ENCODE measurements around the gene SLC18A2.
"Not testable (repeated sequence)": the region's sequence is repeated elsewhere in the genome, so short reads cannot be mapped to it uniquely, and the experiment has no call there.

SLC18A2 gene

GRCh38 chr10:117222976-117223692 is 17.8 kb upstream of the SLC18A2 start:
- Histone ChIP-seq H3K4me3 (ENCODE audit: insufficient read length, low read depth) (no peak overlapping the region), H3K9ac (ENCODE audit: insufficient read length, low read depth) (no peak overlapping the region), H3K27me3 (ENCODE audit: insufficient read depth, insufficient read length) (no peaks in the 10 kb centered on the region), H3K9me3 (ENCODE audit: insufficient read depth, low read length) (peaks cover 4% of the 10 kb centered on the region; the same call in 1 of the 2 replicates), H3K36me3 (ENCODE audit: insufficient read depth, insufficient read length, low read length) (no peaks in the 10 kb centered on the region), H3K4me1 (ENCODE audit: insufficient read depth, insufficient read length) (peaks cover 6% of the 10 kb centered on the region)
- peak; percentile 24 for TF ChIP-seq YY1 (IDR thresholded peaks at IDR 0.05; ENCODE audit: insufficient read depth, insufficient read length)
- no peak for TF ChIP-seq ZNF274 (IDR thresholded peaks at IDR 0.05; ENCODE audit: low read depth, low read length)
- DNase-seq (ENCODE audit: low read depth, low spot score), result peak; percentile 64

DNA sequence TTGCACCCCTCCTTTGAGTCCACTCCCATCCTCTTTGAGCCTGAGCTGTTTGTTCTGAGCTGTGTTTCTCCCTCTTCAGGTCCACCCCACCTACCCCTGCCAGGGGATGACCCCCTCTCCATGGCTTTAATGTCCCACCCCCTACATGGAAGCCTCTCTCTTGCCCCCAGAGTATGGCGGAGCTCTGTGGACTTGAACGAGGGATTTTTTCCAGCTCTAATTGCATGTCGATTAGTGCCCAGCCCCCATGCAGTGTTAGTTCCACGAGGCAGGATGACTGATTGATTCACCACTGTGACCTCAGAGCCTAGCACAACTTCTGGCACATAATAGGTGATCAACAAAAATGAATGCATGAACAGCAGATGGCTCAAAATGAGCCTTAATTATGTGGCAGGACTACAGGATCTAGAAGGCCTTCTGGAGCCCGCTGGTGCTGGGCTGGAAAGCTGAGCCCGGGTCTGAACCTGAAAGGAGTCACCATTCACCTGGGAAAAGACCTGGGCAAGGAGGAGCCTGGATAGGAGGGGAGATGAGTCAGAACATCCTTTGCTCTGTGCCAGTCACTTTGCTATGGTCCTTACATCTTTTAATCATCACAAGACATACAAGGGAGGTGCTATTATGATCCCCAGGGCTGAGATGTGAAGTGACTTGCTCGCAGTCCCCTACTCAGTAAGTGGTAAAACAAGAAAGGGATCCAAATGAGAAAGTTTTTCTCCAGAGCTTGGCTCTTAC is 17.1 kb upstream of the SLC18A2 start:
- H3K27me3 ChIP-seq (ENCODE audit: insufficient read depth, insufficient read length), result no peaks in the 10 kb centered on the region
- peaks cover 6% of the 10 kb centered on the region for H3K4me1 ChIP-seq (ENCODE audit: insufficient read depth, insufficient read length)
- no peaks in the 10 kb centered on the region for H3K36me3 ChIP-seq (ENCODE audit: insufficient read depth, insufficient read length, low read length)
- no peak overlapping the region for H3K9ac ChIP-seq (ENCODE audit: insufficient read length, low read depth)
- TF ChIP-seq YY1 (IDR thresholded peaks at IDR 0.05; ENCODE audit: insufficient read depth, insufficient read length) (no peak), SUZ12 (IDR thresholded peaks at IDR 0.05; ENCODE audit: extremely low read depth, insufficient read depth, insufficient read length) (no peak), ZNF274 (IDR thresholded peaks at IDR 0.05; ENCODE audit: low read depth, low read length) (no peak)
- DNase-seq (ENCODE audit: low read depth, low spot score), result no peak
- H3K4me3 ChIP-seq (ENCODE audit: insufficient read length, low read depth), result no peak overlapping the region
- peaks cover 4% of the 10 kb centered on the region; the same call in 1 of the 2 replicates for H3K9me3 ChIP-seq (ENCODE audit: insufficient read depth, low read length)

DNA sequence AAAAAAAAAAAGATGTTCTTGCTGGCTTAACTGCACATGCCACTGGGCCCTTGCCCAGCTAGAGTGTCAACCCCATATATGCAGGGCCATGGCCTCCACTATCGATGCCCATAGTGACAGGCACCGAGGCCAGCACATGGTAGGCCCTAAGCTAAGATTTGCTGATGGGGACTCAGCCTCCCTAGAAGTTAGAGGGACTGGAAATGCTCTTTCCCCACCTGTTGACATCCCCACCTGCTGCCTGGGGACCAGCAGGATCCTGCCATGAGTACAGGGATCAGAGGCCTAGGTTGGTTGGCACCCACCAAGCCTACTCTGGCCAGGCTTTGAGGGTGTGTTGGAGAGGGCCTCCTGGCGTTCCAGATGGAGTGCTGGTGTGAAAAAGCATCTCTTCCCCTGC is 16.0 kb upstream of the SLC18A2 start:
- H3K27me3 ChIP-seq (ENCODE audit: insufficient read depth, insufficient read length), result no peaks in the 10 kb centered on the region
- peaks cover 6% of the 10 kb centered on the region for H3K4me1 ChIP-seq (ENCODE audit: insufficient read depth, insufficient read length)
- H3K36me3 ChIP-seq (ENCODE audit: insufficient read depth, insufficient read length, low read length), result no peaks in the 10 kb centered on the region
- no peak for DNase-seq (ENCODE audit: low read depth, low spot score)
- peaks cover 7% of the 10 kb centered on the region; the same call in 1 of the 2 replicates for H3K9me3 ChIP-seq (ENCODE audit: insufficient read depth, low read length)
- H3K9ac ChIP-seq (ENCODE audit: insufficient read length, low read depth), result no peak overlapping the region
- TF ChIP-seq SUZ12 (IDR thresholded peaks at IDR 0.05; ENCODE audit: extremely low read depth, insufficient read depth, insufficient read length), result no peak
- TF ChIP-seq ZNF274 (IDR thresholded peaks at IDR 0.05; ENCODE audit: low read depth, low read length), result no peak
- no peak for TF ChIP-seq YY1 (IDR thresholded peaks at IDR 0.05; ENCODE audit: insufficient read depth, insufficient read length)
- no peak overlapping the region for H3K4me3 ChIP-seq (ENCODE audit: insufficient read length, low read depth)

GRCh38 chr10:117226813-117227451 is 14.0 kb upstream of the SLC18A2 start:
- H3K36me3 ChIP-seq (ENCODE audit: insufficient read depth, insufficient read length, low read length), result no peaks in the 10 kb centered on the region
- H3K9me3 ChIP-seq (ENCODE audit: insufficient read depth, low read length), result peaks cover 12% of the 10 kb centered on the region; the same call in 1 of the 2 replicates
- peaks cover 6% of the 10 kb centered on the region for H3K4me1 ChIP-seq (ENCODE audit: insufficient read depth, insufficient read length)
- H3K9ac ChIP-seq (ENCODE audit: insufficient read length, low read depth), result no peak overlapping the region
- no peaks in the 10 kb centered on the region for H3K27me3 ChIP-seq (ENCODE audit: insufficient read depth, insufficient read length)
- TF ChIP-seq ZNF274 (IDR thresholded peaks at IDR 0.05; ENCODE audit: low read depth, low read length), result no peak
- TF ChIP-seq SUZ12 (IDR thresholded peaks at IDR 0.05; ENCODE audit: extremely low read depth, insufficient read depth, insufficient read length), result no peak
- no peak for TF ChIP-seq YY1 (IDR thresholded peaks at IDR 0.05; ENCODE audit: insufficient read depth, insufficient read length)
- H3K4me3 ChIP-seq (ENCODE audit: insufficient read length, low read depth), result no peak overlapping the region
- no peak for DNase-seq (ENCODE audit: low read depth, low spot score)

GRCh38 chr10:117228210-117228609 is 12.7 kb upstream of the SLC18A2 start:
- H3K27me3 ChIP-seq (ENCODE audit: insufficient read depth, insufficient read length), result no peaks in the 10 kb centered on the region
- no peak for TF ChIP-seq ZNF274 (IDR thresholded peaks at IDR 0.05; ENCODE audit: low read depth, low read length)
- TF ChIP-seq YY1 (IDR thresholded peaks at IDR 0.05; ENCODE audit: insufficient read depth, insufficient read length), result no peak
- no peak for TF ChIP-seq SUZ12 (IDR thresholded peaks at IDR 0.05; ENCODE audit: extremely low read depth, insufficient read depth, insufficient read length)
- peaks cover 12% of the 10 kb centered on the region; the same call in 1 of the 2 replicates for H3K9me3 ChIP-seq (ENCODE audit: insufficient read depth, low read length)
- no peak overlapping the region for H3K9ac ChIP-seq (ENCODE audit: insufficient read length, low read depth)
- H3K36me3 ChIP-seq (ENCODE audit: insufficient read depth, insufficient read length, low read length), result no peaks in the 10 kb centered on the region
- DNase-seq (ENCODE audit: low read depth, low spot score), result no peak
- H3K4me1 ChIP-seq (ENCODE audit: insufficient read depth, insufficient read length), result peaks cover 2% of the 10 kb centered on the region
- H3K4me3 ChIP-seq (ENCODE audit: insufficient read length, low read depth), result no peak overlapping the region

DNA sequence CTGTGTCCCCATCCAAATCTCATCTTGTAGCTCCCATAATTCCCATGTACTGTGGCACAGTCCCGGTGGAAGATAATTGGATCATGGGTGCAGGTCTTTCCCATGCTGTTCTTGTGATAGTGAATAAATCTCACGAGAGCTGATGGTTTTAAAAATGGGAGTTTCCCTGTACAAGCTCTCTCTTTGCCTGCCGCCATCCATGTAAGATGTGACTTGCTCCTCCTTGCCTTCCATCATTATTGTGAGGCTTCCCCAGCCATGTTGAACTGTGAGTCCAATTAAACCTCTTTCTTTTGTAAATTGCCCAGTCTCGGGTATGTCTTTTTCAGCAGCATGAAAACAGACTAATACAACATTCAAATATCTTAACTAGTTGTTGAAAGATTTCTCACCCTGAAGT is 10.8 kb upstream of the SLC18A2 start:
- not testable (repeated sequence) for H3K9ac ChIP-seq (ENCODE audit: insufficient read length, low read depth); H3K27me3 ChIP-seq (ENCODE audit: insufficient read depth, insufficient read length); DNase-seq (ENCODE audit: low read depth, low spot score); H3K4me1 ChIP-seq (ENCODE audit: insufficient read depth, insufficient read length); H3K4me3 ChIP-seq (ENCODE audit: insufficient read length, low read depth); H3K36me3 ChIP-seq (ENCODE audit: insufficient read depth, insufficient read length, low read length); H3K9me3 ChIP-seq (ENCODE audit: insufficient read depth, low read length)

- Histone ChIP-seq H3K4me1 (ENCODE audit: insufficient read depth, insufficient read length) (peaks cover 4% of the 10 kb centered on the region), H3K27me3 (ENCODE audit: insufficient read depth, insufficient read length) (peaks cover 30% of the 10 kb centered on the region), H3K36me3 (ENCODE audit: insufficient read depth, insufficient read length, low read length) (no peaks in the 10 kb centered on the region), H3K9ac (ENCODE audit: insufficient read length, low read depth) (no peak overlapping the region), H3K9me3 (ENCODE audit: insufficient read depth, low read length) (no peaks in the 10 kb centered on the region), H3K4me3 (ENCODE audit: insufficient read length, low read depth) (no peak overlapping the region)
- TF ChIP-seq YY1 (IDR thresholded peaks at IDR 0.05; ENCODE audit: insufficient read depth, insufficient read length) (no peak), ZNF274 (IDR thresholded peaks at IDR 0.05; ENCODE audit: low read depth, low read length) (no peak), SUZ12 (IDR thresholded peaks at IDR 0.05; ENCODE audit: extremely low read depth, insufficient read depth, insufficient read length) (no peak)
- DNase-seq (ENCODE audit: low read depth, low spot score), result no peak
Observed at GRCh38 chr10:117237401-117237991, 3.4 kb upstream of the SLC18A2 start.
